NCI-H2227 (cell line): ENCODE results near the gene SRGAP2C.
"Not testable (repeated sequence)": the region's sequence is repeated elsewhere in the genome, so short reads cannot be mapped to it uniquely, and the experiment has no call there.

Experiments
- DNase-seq: peaks from one replicate; lab custom pipeline; 2025; ENCODE audit not compliant: unreplicated experiment; lab: John Stamatoyannopoulos, UW

Gene SRGAP2C

GRCh38 chr1:121275435-121275834 lies 90.7 kb downstream of the SRGAP2C start:
- not testable (repeated sequence) for DNase-seq

- DNase-seq, result not testable (repeated sequence)
These were observed 93.4 kb downstream of the SRGAP2C start for GRCh38 chr1:121278202-121278601.

- not testable (repeated sequence) for DNase-seq
These were observed 94.2 kb downstream of the SRGAP2C start for GRCh38 chr1:121278777-121279547.

- not testable (repeated sequence) for DNase-seq
These were observed 94.7 kb downstream of the SRGAP2C start for GRCh38 chr1:121279548-121279898.

DNA sequence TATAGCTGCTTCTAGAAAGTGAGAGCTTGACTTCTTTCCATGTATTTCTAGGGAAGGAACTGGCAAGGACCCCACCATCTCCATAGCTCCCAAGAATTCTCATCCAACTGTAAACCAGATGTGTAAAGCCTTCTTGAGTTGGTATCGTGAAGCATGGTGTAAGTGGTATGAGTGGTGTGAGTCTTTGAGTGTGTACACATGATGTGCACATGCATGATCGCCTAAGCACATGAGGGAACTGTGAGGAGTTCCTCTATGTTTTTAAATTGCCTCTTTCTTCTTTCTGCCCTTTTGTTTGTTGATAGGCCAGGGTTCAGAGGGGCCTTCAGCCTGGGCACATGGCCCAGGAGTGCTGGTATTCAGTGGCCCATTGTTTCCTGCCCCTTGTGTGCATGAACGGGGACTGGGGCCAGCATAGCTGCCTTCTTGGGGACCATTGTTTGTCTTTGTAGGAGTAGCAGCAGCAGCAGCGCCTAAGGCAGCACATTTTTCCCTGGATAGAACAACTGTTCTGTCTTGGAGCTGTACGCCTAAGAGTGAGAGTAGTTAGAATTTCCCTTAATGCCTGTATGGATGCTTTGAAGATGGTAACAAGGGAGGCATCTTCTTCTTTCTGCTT lies 96.0 kb downstream of the SRGAP2C start:
- not testable (repeated sequence) for DNase-seq

DNA sequence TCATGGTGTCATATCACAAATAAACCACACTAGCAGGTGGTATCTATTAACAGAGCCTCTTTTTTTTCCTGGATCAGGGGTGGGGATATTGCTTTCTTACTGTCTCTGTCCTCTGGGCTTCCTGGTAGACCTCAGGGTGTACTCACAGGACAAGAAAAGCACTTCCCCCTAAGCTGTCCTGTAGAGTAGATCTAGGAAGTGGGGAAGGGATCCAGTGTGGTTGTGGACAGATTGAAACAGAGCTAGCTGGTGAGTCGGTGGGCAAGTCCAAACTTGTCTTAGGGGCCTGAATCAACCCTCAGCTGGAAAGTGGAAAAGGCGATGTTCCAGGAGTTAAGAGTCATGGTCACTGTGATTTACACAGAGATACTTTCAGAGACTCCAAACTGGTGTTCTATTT lies 96.7 kb downstream of the SRGAP2C start:
- not testable (repeated sequence) for DNase-seq

GRCh38 chr1:121283587-121284180 lies 98.9 kb downstream of the SRGAP2C start:
- DNase-seq, result not testable (repeated sequence)

GRCh38 chr1:121292590-121292989 lies 107.8 kb downstream of the SRGAP2C start:
- DNase-seq, result not testable (repeated sequence)

GRCh38 chr1:121293263-121294204 lies 108.8 kb downstream of the SRGAP2C start:
- DNase-seq, result not testable (repeated sequence)

DNA sequence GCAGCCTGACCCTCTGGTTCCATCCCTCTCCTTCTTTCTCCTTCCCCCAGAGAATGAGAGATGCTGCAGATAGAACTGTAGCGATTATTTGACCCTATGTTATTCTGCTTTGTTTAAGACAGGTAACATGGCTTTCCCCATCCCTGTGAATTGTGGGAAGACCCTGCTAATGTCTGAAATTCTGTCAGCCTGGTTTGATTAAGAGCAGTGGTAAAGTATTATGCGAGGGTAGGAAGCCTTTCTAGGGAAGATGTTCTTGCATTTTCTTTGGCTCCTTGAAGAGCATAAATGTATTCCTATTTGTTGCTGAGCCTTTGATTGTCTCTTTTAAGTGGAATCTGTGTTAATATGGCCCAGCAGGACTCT lies 109.4 kb downstream of the SRGAP2C start:
- DNase-seq, result not testable (repeated sequence)

DNA sequence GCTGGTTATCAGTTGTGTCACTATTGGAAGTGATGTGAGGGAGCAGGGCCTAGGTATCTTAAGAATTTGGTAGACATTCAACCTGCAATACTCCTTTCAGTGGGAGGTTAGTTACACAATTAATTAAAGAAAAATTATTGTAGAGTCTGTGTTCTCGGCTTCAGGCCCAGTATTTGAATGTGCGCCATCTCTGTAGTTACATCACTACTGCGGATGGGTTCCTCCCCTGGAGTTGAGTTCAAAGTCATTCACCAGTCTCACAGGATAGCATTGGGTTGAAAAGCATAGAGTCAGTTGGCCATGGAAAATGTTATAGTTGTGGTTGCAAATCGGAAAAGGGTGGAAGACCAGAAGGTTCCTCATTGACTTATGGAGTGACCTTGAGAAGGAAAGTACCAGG lies 111.8 kb downstream of the SRGAP2C start:
- DNase-seq, result not testable (repeated sequence)

DNA sequence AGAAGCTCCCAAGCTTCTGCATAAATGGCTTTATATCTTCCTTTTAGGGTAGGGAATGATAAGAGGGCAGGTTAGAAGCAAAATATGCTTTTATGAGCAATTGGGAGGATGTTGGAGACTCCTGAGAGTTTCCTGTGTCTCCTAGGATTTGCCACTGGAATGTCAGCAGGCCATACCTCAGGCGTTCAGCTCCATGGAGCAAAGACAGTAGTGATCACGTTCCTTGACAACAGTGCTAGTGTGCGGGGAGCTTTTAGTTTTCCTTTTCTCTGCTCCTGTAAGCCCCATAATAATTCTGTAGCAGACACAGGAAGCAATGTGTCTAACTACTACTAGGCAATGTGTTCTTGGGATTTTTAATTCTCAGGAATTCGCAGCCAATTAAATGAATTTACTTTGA lies 113.8 kb downstream of the SRGAP2C start:
- DNase-seq, result not testable (repeated sequence)

DNA sequence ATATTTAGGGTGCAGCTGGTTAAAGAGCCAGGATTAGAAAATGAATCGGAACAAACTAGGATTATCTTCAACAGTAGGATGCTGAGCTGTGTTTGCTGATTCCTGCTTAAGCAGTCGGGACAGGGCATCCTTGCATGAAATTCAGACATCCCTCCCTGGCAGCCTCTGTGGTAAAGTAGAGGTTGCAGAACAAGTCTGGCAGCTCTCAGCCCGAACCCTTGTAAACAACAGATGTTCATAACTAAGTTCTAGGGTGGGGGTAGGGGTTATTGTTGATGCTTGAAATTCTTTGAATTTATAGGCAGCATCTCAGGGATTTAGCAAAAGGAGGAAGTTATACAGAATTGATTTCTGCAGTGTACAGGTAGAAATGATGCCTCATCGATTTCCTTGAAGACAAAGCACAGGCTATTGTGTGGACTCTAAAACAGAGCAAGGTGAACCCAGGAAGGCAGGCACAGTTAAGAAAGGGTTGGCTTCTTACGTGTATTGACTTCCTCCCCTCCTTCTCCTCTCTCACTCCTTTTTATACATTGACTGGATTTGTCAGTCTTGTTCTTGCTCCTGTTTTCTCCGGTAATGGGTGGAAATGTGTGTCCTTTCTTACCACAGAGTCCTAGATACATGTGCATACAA lies 114.9 kb downstream of the SRGAP2C start:
- not testable (repeated sequence) for DNase-seq

DNA sequence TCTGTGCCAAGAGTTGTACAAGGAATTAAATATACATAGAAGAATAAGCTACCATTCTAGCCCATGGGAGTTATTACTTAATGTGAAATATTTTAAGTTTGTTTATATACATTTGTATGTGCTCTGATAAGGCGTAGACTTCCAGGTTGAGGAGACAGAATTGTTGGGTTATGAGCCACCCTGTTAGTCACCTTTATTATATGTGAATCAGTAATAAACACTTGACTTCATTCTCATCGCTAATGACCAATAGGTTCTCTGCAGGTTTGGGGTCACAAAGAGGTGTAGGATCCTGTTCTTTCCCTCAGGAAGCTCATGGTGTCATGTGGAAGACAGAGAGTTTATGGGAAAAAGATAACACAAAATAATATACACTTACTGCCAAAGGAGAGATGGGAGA lies 117.1 kb downstream of the SRGAP2C start:
- not testable (repeated sequence) for DNase-seq

DNA sequence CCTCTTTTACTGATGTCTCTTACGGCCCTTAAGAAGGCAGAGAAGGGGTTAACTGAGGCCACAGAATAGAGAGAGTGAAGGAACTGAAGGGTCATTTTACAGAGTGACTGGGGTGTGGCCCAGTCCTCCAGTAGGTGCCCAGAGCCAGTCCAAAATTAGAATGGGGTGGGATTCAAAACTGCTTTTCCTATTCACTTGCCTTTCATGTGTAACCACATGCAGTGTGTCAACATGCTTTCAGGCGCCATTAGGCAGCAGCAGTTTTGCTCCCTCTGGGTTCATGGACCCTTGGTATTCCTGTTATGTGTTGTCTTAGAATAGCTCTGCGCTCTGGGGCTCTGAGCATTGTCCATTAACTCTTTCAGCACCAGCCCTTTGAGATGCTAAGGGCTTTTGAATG lies 123.0 kb downstream of the SRGAP2C start:
- not testable (repeated sequence) for DNase-seq

- not testable (repeated sequence) for DNase-seq
These were observed 130.7 kb downstream of the SRGAP2C start for GRCh38 chr1:121315509-121315908.

DNA sequence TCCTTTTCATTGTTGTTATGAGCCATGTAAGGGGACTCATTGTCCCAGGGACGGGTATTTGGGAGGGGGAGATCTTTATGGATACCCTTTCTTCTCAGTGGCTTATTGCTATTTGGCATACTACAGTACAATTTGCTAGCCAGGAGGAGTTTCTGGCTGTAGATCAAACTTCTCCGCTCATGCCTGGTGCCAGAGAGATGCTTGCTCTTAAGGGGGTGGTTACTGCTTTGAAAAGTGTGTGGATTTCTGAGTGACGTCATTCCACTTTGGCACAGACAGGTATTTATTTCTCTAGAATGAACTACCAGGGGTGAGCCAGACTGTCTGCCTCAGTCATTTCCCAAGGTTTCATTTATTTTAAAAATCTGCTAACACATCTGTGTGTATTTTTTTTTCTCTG lies 131.3 kb downstream of the SRGAP2C start:
- not testable (repeated sequence) for DNase-seq

DNA sequence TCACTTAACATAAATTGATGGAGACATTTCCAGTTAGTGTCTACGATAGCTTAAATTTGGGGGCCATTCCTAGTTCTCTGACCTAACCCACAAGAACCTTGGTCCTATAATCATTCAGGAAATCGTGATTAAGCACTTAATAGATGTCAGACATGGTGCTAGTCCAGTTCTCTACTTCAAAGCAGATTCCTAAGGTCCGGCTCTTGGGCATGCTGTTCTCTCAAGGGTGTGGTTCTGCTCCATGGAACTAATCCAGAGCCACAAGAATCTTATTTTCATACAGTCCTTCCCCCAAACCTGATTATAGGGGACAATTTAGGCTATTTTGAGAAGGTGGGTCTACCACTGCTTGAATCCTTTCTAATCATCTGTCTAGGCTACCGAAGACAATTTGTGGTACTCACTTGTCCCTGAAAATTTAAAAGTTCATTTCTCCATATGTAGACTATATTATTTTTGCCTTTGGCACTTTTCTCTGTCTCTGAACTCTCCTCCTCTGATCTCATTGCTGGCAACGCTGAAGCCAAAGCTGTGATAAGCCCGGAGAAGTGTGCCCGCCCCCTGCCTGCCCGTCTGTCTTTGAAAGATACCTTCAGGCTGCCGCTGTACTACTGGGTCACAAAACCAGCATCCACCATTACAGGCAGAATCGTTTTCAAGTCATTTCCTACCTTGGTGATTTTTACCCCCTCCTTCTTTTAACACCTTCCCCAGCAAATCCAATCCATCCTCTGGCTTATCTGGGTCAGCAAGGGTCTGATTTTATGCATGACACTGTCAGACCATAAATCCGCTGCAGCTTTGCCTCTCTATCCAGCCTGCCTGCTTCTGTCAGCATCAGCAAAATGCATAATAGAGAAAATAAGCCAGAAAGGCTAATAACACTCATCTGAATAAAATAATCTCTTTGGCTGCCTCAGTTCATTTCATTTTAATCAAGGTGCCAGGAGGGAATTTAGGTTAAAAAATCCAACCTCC lies 133.0 kb downstream of the SRGAP2C start:
- DNase-seq, result not testable (repeated sequence)

DNA sequence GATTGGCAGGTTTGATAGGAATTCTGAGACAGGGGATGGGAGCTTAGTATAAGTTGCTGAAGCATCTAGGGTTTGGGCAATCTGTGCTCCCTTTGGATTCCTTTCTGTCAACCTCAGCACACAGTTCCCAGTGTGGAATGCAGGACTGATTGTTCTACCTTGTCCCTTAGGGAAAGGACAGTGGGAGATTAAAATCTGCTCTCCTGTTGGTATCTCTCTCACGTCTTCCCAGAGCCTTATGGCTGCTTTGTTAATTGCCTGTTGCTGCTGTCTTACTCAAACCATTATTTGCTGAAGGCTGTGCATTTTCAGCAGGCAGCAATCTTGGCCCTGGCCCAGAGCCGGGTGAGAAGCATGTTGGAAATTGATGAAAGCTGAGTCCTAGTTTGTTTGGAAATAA lies 133.9 kb downstream of the SRGAP2C start:
- DNase-seq, result not testable (repeated sequence)
